ENCODE data around the gene DGKE. TPM values are rescaled to one million over a fixed set of nuclear protein-coding genes. Genes with fewer than 3 reads are reported as not detected.

Gene DGKE
- total and polyA plus RNA-seq, 2 of the 13 experiments (the other 11 are each of a cell fraction or from before 2014, with no cell fraction given): 3.2 to 5.3 TPM

GRCh38 chr17:56913867-56914580 is 80.1 kb downstream of the DGKE start, which contains the start of gene TRIM25 (continued):
- TF ChIP-seq, protein P1, sequence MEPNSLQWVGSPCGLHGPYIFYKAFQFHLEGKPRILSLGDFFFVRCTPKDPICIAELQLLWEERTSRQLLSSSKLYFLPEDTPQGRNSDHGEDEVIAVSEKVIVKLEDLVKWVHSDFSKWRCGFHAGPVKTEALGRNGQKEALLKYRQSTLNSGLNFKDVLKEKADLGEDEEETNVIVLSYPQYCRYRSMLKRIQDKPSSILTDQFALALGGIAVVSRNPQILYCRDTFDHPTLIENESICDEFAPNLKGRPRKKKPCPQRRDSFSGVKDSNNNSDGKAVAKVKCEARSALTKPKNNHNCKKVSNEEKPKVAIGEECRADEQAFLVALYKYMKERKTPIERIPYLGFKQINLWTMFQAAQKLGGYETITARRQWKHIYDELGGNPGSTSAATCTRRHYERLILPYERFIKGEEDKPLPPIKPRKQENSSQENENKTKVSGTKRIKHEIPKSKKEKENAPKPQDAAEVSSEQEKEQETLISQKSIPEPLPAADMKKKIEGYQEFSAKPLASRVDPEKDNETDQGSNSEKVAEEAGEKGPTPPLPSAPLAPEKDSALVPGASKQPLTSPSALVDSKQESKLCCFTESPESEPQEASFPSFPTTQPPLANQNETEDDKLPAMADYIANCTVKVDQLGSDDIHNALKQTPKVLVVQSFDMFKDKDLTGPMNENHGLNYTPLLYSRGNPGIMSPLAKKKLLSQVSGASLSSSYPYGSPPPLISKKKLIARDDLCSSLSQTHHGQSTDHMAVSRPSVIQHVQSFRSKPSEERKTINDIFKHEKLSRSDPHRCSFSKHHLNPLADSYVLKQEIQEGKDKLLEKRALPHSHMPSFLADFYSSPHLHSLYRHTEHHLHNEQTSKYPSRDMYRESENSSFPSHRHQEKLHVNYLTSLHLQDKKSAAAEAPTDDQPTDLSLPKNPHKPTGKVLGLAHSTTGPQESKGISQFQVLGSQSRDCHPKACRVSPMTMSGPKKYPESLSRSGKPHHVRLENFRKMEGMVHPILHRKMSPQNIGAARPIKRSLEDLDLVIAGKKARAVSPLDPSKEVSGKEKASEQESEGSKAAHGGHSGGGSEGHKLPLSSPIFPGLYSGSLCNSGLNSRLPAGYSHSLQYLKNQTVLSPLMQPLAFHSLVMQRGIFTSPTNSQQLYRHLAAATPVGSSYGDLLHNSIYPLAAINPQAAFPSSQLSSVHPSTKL (CRISPR knock-in tag; IDR thresholded peaks at IDR 0.05): peak; percentile 73; the same call in 1 of the 2 replicates
- TF ChIP-seq MTA3 (CRISPR knock-in tag; IDR thresholded peaks at IDR 0.05) (no peak), ZNF576 (CRISPR knock-in tag; IDR thresholded peaks at IDR 0.05) (peak; percentile 41; the same call in 1 of the 2 replicates), MIXL1 (CRISPR knock-in tag; IDR thresholded peaks at IDR 0.05) (peak; percentile 45; the same call in 1 of the 2 replicates), ZNF136 (CRISPR knock-in tag; IDR thresholded peaks at IDR 0.05; ENCODE audit: low read depth) (peak; percentile 86), ZBTB25 (CRISPR knock-in tag; IDR thresholded peaks at IDR 0.05) (peak; percentile 85), BRCA1 (CRISPR knock-in tag; IDR thresholded peaks at IDR 0.05) (no peak), ZNF839 (CRISPR knock-in tag; IDR thresholded peaks at IDR 0.05; ENCODE audit: borderline replicate concordance) (peak; percentile 91; the same call in 1 of the 2 replicates), DR1 (CRISPR knock-in tag; IDR thresholded peaks at IDR 0.05) (peak; percentile 95), TAF1 (CRISPR knock-in tag; IDR thresholded peaks at IDR 0.05) (peak; percentile 99), U2AF2 (IDR thresholded peaks at IDR 0.05; ENCODE audit: low read depth, low read length) (no peak), SNRNP70 (IDR thresholded peaks at IDR 0.05; ENCODE audit: low read depth, low read length) (no peak), ZSCAN21 (CRISPR knock-in tag; IDR thresholded peaks at IDR 0.05; ENCODE audit: borderline replicate concordance) (peak; percentile 98), ZNF468 (CRISPR knock-in tag; IDR thresholded peaks at IDR 0.05) (no peak; the same call in 1 of the 2 replicates), BHLHE40 (IDR thresholded peaks at IDR 0.05; ENCODE audit: low read length) (peak; percentile 87), FOXO4 (CRISPR knock-in tag; conservative IDR thresholded peaks at IDR 0.05) (no peak), MXI1 (IDR thresholded peaks at IDR 0.05; ENCODE audit: borderline replicate concordance, low read depth, low read length) (peak; percentile 62; the same call in 1 of the 3 replicates), NFYB (CRISPR knock-in tag; IDR thresholded peaks at IDR 0.05) (peak; percentile 6; the same call in 1 of the 2 replicates), HMGXB4 (CRISPR knock-in tag; IDR thresholded peaks at IDR 0.05; ENCODE audit: borderline replicate concordance in 1 of 2, low read depth in 1 of 2) (peak; percentile 87 to 94), FLYWCH1 (CRISPR knock-in tag; IDR thresholded peaks at IDR 0.05) (peak; percentile 79; the same call in 1 of the 2 replicates), ZNF782 (CRISPR knock-in tag; IDR thresholded peaks at IDR 0.05; ENCODE audit: borderline replicate concordance) (peak; percentile 77; the same call in 1 of the 2 replicates)

All from HepG2 (cell line).